HG02798 (cell line): Measurements from ENCODE around the gene BORCS8.
"Not testable (repeated sequence)": the region's sequence is repeated elsewhere in the genome, so short reads cannot be mapped to it uniquely, and the experiment has no call there.

Source experiments
- ATAC-seq: cut with Tn5 transposase; IDR thresholded peaks from one replicate; pipeline ENCODE4 v1.9.1; 2021; ENCODE audit warnings: mild to moderate bottlenecking; ENCODE audit not compliant: unreplicated experiment, poor library complexity

Gene BORCS8

DNA sequence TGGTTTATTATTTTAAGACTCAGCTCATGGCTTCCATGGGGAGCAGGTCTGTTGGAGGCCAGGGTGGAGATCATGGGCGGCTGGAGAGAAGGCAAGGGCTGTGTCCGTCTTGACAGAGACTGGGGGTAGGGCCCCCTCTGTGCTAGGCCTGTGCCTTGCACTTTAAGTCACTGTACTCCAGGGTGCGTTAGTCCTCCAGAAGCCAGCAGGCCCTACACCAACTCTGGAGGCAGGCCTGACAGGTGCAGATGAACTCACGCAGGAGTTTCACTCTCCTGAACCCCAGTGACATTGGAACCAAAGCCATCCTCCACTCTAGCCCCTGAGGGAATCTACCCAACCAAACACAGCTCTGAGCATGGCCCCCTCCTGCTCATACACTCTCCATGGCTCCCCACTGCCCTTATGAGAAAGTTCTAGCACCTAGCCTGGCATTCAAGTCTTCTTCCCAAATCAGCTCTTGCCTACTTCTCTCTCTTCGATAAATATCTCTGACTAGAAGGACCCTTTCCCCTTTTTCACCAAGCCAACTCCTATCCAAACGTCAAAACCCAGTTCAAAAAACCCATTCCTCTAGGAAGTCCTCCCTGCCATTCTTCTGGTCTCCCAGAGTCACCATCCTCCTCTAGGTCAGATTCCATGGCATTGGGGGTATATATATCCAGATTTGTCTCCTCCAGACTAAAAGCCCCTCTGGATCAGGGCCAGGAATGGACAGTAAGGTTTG, 37.0 kb downstream of the BORCS8 start:
- ATAC-seq: no peak

GRCh38 chr19:19152668-19153384, 39.1 kb downstream of the BORCS8 start:
- ATAC-seq: no peak

DNA sequence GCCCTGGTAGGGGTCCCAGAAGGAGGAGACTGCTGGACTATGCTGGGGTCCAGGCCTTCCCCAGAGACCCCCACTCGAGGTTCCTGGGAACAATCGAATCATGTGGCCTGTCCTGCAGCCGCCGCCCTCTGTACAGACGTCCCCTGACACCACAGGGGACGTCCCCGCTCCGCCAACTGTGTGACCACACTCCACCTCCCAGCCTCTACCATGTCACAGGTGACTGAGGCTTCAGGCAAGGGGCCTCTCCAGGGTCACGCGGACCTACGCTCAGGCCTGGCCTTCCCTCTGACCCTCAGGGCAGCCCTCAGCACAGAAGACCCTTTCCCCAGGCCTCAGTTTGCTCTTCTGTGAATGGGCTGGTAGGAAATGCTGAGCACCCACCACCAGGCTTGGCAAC, 40.5 kb downstream of the BORCS8 start:
- ATAC-seq: peak; percentile 50

- ATAC-seq: no peak
Measured at GRCh38 chr19:19149435-19149834, 42.5 kb downstream of the BORCS8 start.

DNA sequence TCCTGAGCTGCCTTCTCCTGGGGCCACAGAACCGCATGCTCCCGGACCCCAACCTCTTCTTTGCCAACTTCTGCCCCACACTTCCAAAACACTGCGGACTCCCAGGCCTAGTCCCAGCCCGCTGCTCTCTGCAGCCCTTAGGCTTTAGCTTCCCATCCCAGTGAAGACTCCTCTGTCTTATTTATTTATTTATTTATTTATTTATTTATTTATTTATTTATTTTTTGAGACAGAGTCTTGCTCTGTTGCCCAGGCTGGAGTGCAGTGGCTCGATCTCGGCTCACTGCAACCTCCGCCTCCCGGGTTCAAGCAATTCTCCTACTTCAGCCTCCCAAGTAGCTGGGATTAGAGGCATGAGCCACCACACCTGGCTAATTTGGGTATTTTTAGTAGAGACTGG, 43.4 kb downstream of the BORCS8 start:
- not testable (repeated sequence) for ATAC-seq

DNA sequence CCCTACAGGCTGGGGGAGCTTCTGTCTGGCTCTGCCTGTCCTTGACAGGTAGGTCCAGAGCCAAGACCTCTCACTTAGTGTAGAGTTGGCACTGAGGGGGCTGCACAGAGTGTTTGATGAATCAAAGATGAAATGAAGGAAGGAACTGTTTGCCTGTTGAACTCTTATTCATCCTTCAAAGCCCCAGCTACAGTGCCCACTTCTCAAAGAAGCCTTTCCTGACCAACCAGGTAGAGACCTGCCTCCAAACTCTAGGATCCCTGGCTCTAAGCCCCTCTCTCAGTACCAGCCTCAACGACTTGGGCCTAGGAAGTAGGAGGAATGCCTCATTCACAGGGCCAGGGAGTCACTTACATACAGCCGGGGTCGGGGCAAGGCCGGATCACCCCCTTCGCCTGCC, 44.6 kb downstream of the BORCS8 start:
- ATAC-seq: no peak

DNA sequence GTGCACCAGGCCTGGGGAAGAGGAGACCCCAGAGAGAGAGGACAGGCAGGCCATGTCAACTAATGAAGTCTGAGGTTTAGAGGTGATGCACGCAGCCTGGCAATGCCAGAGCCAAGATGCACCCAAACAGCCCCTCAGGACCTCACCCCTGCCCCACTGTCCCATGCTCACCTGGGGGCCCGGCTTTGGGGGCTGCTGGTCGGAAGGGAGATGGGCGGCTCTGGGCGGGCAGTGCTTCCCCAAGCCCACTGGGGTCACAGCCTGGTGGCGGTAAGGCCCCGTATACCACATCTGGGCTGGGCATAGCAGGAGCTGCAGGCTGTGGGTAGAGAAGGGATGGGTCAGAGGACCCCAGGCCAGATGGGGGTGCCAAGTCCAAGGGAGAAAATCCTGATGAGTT, 45.1 kb downstream of the BORCS8 start:
- no peak for ATAC-seq

DNA sequence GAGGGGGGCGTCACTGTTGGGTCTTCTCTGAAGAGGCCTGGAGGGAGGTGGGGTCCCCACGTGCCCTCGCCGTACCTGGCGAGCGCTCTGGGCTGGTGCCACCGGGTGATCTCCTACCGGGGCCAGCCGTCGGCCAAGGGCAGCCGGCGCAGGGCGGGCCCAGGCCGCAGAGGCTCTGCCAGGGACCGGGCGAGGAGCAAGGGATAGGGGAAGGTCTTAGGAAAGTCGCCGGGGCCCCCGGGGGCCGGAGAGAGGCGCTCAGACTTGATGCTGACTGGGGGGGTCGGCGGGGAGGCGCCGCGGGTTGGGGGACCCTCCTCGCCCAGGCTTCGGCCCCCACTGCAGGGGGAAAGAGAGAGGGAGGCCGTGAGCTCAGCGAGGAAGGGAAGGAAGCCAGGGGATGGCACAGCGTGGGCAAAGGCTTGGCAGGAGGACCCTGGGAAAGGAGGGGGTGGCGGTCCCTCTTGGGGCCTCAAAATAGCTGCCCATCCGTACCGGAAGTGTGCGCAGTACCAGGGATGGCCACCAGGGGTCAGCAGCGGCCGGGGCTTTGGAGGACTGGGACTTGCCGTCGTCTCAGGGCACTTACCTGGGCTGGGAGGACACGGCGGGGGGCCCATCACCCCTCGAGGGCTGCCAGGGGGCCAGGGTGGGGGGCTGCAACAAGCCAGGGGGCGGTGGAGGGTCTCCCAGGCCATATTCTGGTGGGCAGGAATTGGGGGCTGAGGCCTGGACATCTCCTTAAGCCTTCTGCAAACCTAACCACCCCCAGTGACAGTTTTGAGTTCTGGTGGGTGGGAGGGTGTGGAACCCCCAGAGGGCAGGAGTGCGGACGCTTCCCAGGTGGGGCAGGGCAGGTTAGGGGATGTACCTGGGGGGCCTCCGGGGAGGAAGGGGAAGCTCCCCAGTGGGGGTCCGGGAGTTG, 46.0 kb downstream of the BORCS8 start:
- peak; percentile 49 for ATAC-seq

- ATAC-seq: no peak
Measured at GRCh38 chr19:19145281-19145680, 46.7 kb downstream of the BORCS8 start.

DNA sequence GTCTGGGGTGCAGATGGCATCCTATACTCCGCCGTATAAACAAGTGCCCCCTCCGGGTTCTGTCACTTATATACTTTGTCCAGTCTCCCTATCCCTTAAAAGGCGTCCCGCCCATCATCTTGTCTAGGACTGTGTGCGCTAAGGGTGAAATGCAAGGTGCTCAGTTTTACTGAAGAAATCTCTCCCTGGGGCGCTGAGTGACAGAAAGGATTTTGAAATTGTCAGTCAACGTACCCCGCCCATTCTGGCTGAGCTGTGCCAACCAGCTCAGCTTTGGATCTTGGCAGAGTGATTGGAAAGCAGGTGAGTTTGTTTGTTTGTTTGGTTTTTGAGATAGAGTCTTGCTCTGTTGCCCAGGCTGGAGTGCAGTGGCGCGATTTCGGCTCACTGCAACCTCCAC, 49.6 kb downstream of the BORCS8 start:
- no peak for ATAC-seq

- ATAC-seq: no peak
Measured at GRCh38 chr19:19140476-19140875, 51.5 kb downstream of the BORCS8 start.

GRCh38 chr19:19139876-19140229, 52.1 kb downstream of the BORCS8 start:
- no peak for ATAC-seq

GRCh38 chr19:19138109-19138981, 53.6 kb downstream of the BORCS8 start, which contains the start of gene TMEM161A:
TMEM161A (minus strand) TSS chr19:19138478; CDS start chr19:19138428, 50 bp downstream.
- peak; percentile 99 for ATAC-seq

GRCh38 chr19:19137556-19138108, 54.3 kb downstream of the BORCS8 start:
- ATAC-seq: no peak

GRCh38 chr19:19135713-19136112, 56.2 kb downstream of the BORCS8 start:
- not testable (repeated sequence) for ATAC-seq

DNA sequence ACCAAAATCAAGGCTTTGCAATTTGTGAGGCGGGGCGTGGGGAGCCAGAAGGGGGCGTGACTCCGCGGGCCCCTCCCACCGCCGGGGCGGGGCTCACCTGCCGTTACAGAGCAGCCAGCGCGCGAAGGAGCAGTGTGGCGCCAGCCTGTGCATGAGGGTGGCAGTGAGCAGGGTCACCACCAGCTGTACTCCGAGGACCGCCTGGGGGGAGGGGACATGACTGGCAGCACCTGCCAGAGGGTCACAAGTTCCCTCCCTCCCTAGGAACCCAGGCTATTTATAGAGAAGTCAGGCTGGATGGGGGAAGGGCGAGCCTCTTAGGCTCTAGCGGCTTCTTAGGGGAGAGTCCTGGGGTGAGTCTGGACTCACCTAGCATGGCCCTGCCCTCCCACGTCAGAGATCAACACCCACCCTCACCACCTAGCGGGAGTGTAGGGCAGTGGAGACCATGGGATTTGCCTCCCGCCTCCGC, 57.2 kb downstream of the BORCS8 start:
- ATAC-seq: no peak

DNA sequence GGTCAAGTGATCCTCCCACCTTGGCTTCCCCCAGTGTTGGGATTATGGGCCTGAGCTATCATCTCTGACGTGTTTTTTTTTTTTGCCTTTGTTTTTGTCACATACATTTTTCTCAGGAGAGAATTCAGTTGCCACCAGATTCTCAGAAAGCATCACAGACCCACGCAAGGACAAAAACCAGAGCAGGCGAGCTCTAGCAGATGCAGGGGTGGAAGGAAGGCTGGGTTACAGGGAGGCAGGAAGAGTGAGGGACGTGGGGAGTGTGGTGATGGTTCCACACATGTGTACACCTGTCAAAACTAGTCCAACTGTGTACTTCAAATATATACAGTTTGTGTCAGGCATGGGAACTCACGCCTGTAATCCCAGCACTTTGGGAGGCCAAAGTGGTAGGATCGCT, 58.0 kb downstream of the BORCS8 start:
- ATAC-seq: no peak

DNA sequence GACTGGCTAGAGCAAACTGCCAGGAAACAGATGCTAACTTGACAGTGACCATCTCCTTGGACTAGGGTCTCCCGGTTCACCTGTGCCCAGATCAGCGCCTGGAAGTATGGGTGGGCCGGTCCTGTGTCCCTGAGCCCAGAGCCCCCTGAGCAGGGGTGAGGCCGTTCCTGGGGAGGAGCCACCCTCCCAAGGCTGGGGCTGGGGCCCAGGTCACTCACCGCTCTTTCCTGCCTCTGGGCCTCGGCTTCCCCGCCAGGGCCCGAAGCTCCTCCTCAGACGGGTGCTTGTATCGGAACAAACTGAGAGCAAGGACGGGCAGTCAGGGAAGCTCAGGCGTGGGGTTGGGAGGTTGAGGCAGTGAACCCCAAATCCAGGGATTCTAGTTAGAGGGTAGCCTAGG, 59.0 kb downstream of the BORCS8 start:
- ATAC-seq: no peak

DNA sequence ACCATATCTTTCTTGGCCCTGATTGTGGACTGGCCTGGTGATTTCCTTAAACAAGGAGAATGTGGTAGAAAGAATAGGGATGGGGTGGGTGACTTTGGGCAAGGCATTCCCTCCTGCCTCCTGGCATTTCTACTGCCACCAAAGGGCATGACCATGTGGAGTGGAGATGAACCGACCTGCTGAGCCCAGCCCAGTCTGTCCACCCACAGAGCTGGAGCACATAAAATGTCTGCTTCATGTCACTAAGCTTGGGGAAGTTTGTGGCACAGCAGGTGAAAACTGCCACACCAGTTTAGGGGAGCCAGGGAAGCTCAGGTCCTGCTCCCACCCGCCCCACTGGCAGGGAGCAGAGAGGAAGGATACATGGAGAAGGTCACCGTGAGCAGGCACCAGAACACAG, 60.0 kb downstream of the BORCS8 start:
- no peak for ATAC-seq
